Karpas-422 (cell line): ENCODE results near the gene KCNC1. TPM values are rescaled to one million over a fixed set of nuclear protein-coding genes. Genes with fewer than 3 reads are reported as not detected.

ENCODE experiments used
- DNase-seq: peaks from one replicate; pipeline ENCODE4 v3.0.0-alpha.2; 2015
- H2AFZ ChIP-seq: fragments of 200-600 bp; sonication (generic); 2 replicates; pipeline ENCODE4 v1.6.1; 2014; ENCODE audit warnings: antibody characterized with exemption, low read length, mixed read lengths
- H3K27ac ChIP-seq: fragments of 200-600 bp; sonication (generic); 2 replicates; pipeline ENCODE4 v1.5.1; 2014; ENCODE audit warnings: mild to moderate bottlenecking, low read length, moderate library complexity
- H3K27me3 ChIP-seq: fragments of 200-600 bp; sonication (generic); 2 replicates; pipeline ENCODE4 v1.6.1; 2014; ENCODE audit warnings: low read length, mixed read lengths
- H3K36me3 ChIP-seq: fragments of 200-600 bp; sonication (generic); 2 replicates; pipeline ENCODE4 v1.6.1; 2014; ENCODE audit warnings: low read length, mixed read lengths; ENCODE audit not compliant: insufficient read depth
- H3K4me1 ChIP-seq: fragments of 200-600 bp; sonication (generic); 2 replicates; pipeline ENCODE4 v1.6.1; 2014; ENCODE audit warnings: mild to moderate bottlenecking, low read length, mixed read lengths
- H3K4me2 ChIP-seq: fragments of 200-600 bp; sonication (generic); 2 replicates; pipeline ENCODE4 v1.6.1; 2014; ENCODE audit warnings: low read length, low read depth, mild to moderate bottlenecking; ENCODE audit not compliant: poor library complexity, severe bottlenecking
- H3K4me3 ChIP-seq: fragments of 200-600 bp; sonication (generic); 2 replicates; pipeline ENCODE4 v1.5.1; 2014; ENCODE audit warnings: mild to moderate bottlenecking, antibody characterized with exemption, low read length, mixed read lengths
- H3K79me2 ChIP-seq: fragments of 200-600 bp; sonication (generic); 2 replicates; pipeline ENCODE4 v1.6.1; 2014; ENCODE audit warnings: mild to moderate bottlenecking, low read length, mixed read lengths
- H3K9ac ChIP-seq: fragments of 200-600 bp; sonication (generic); 2 replicates; pipeline ENCODE4 v1.6.0; 2014; ENCODE audit warnings: low read length
- H3K9me2 ChIP-seq: fragments of 200-600 bp; sonication (generic), shearing (Covaris generic); replicated peaks from 2 replicates; pipeline ENCODE4 v1.6.0; 2014; ENCODE audit warnings: mild to moderate bottlenecking, low read length, moderate library complexity; ENCODE audit not compliant: insufficient read depth
- H3K9me3 ChIP-seq: fragments of 300-700, 200-600 bp; sonication (generic); 2 replicates; pipeline ENCODE4 v1.6.1; 2014; ENCODE audit warnings: low read length, mixed read lengths
- H4K20me1 ChIP-seq: fragments of 200-600 bp; sonication (generic); 2 replicates; pipeline ENCODE4 v1.6.1; 2014; ENCODE audit warnings: mild to moderate bottlenecking, antibody characterized with exemption, low read length, low read depth; ENCODE audit not compliant: insufficient read depth
- total RNA-seq: library from RNA; depleted of rRNA; stranded (reverse); fragments of >200 nt; shearing (Covaris generic); gene quantifications from 2 replicates; pipeline ENCODE4 v1.2.3, GENCODE V29; 2014; ENCODE audit warnings: low replicate concordance

KCNC1 gene
- total RNA-seq, 1 experiment from 2014 or later = not detected

DNA sequence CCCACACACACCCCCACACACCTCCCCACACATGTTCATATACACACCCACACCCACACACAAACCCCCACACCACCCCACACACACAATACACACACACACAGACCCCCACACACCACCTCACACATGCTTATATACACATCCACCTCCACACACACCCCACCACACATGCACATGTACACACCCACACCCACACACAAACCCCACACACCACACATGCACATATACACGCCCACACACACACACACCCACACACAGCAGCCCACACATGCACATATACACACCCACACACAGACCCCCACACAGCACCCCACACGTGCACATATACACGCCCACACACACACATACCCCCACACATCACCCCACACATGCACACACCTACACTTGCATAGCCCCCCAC lies 29.1 kb downstream of the KCNC1 start:
- Histone ChIP-seq H3K9me3 (no peaks in the 10 kb centered on the region), H3K9me2 (no peaks in the 10 kb centered on the region), H3K4me3 (no peak overlapping the region), H3K4me2 (no peak overlapping the region), H2AFZ (no peak overlapping the region), H3K27ac (no peak overlapping the region), H4K20me1 (no peaks in the 10 kb centered on the region), H3K9ac (no peak overlapping the region), H3K79me2 (no peaks in the 10 kb centered on the region), H3K4me1 (peaks cover 12% of the 10 kb centered on the region), H3K27me3 (no peaks in the 10 kb centered on the region), H3K36me3 (no peaks in the 10 kb centered on the region)
- no peak for DNase-seq

GRCh38 chr11:17764446-17765218 lies 30.1 kb downstream of the KCNC1 start:
- Histone ChIP-seq H3K9ac (no peak overlapping the region), H3K27ac (no peak overlapping the region), H3K9me3 (no peaks in the 10 kb centered on the region), H2AFZ (no peak overlapping the region), H3K27me3 (no peaks in the 10 kb centered on the region), H4K20me1 (no peaks in the 10 kb centered on the region), H3K79me2 (no peaks in the 10 kb centered on the region), H3K4me1 (peaks cover 12% of the 10 kb centered on the region), H3K4me2 (no peak overlapping the region), H3K9me2 (no peaks in the 10 kb centered on the region), H3K4me3 (no peak overlapping the region), H3K36me3 (no peaks in the 10 kb centered on the region)
- DNase-seq = no peak

GRCh38 chr11:17765356-17766072 lies 30.9 kb downstream of the KCNC1 start:
- Histone ChIP-seq H3K36me3 (no peaks in the 10 kb centered on the region), H3K27ac (no peak overlapping the region), H2AFZ (no peak overlapping the region), H3K79me2 (no peaks in the 10 kb centered on the region), H3K27me3 (no peaks in the 10 kb centered on the region), H3K4me2 (no peak overlapping the region), H3K4me3 (no peak overlapping the region), H4K20me1 (no peaks in the 10 kb centered on the region), H3K9me3 (no peaks in the 10 kb centered on the region), H3K4me1 (peaks cover 12% of the 10 kb centered on the region), H3K9ac (no peak overlapping the region), H3K9me2 (no peaks in the 10 kb centered on the region)
- DNase-seq = peak; percentile 53

DNA sequence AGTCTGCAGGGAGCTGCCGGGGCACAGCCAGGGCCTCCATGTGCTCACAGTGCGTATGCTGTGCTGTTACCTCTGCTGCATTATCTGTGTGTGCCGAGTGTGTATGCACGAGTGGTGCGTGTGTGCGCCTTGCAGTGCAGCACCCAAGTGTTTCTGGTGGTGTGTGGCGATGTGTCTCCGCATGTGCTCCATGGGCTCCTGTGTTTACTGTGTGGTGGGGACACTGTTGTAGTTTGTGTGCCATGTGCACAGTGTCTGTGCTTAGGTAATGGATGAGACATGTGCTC lies 31.4 kb downstream of the KCNC1 start:
- no peak overlapping the region for H3K27ac ChIP-seq
- H2AFZ ChIP-seq = no peak overlapping the region

GRCh38 chr11:17766590-17766989 lies 32.0 kb downstream of the KCNC1 start:
- no peaks in the 10 kb centered on the region for H4K20me1 ChIP-seq
- no peaks in the 10 kb centered on the region for H3K9me3 ChIP-seq
- H3K36me3 ChIP-seq = no peaks in the 10 kb centered on the region
- no peak overlapping the region for H3K4me2 ChIP-seq
- H3K27me3 ChIP-seq = no peaks in the 10 kb centered on the region
- no peaks in the 10 kb centered on the region for H3K79me2 ChIP-seq
- H3K4me3 ChIP-seq = no peak overlapping the region
- peak; percentile 67 for DNase-seq
- no peak overlapping the region for H2AFZ ChIP-seq
- H3K4me1 ChIP-seq = peaks cover 12% of the 10 kb centered on the region
- H3K27ac ChIP-seq = no peak overlapping the region
- H3K9me2 ChIP-seq = no peaks in the 10 kb centered on the region
- no peak overlapping the region for H3K9ac ChIP-seq

More for the DNA sequence above, 31.4 kb downstream of the KCNC1 start:
- Histone ChIP-seq H4K20me1 (no peaks in the 10 kb centered on the region), H3K27me3 (no peaks in the 10 kb centered on the region), H3K36me3 (no peaks in the 10 kb centered on the region), H3K9me2 (no peaks in the 10 kb centered on the region), H3K4me1 (peaks cover 12% of the 10 kb centered on the region), H3K9ac (no peak overlapping the region), H3K4me2 (no peak overlapping the region), H3K79me2 (no peaks in the 10 kb centered on the region), H3K9me3 (no peaks in the 10 kb centered on the region), H3K4me3 (no peak overlapping the region)
- DNase-seq = no peak

GRCh38 chr11:17767301-17767885 lies 32.8 kb downstream of the KCNC1 start:
- no peaks in the 10 kb centered on the region for H3K79me2 ChIP-seq
- H3K36me3 ChIP-seq = no peaks in the 10 kb centered on the region
- H3K27ac ChIP-seq = no peak overlapping the region
- no peaks in the 10 kb centered on the region for H3K9me2 ChIP-seq
- no peaks in the 10 kb centered on the region for H3K27me3 ChIP-seq
- peak overlapping the region; percentile 18 for H3K4me2 ChIP-seq
- peak; percentile 85 for DNase-seq
- H3K9me3 ChIP-seq = no peaks in the 10 kb centered on the region
- H3K9ac ChIP-seq = 0 out of 2 replicates have a peak overlapping the region, but pooled peaks have one; percentile 12
- no peak overlapping the region for H2AFZ ChIP-seq
- H3K4me1 ChIP-seq = peaks cover 12% of the 10 kb centered on the region
- H4K20me1 ChIP-seq = no peaks in the 10 kb centered on the region
- no peak overlapping the region for H3K4me3 ChIP-seq

- H2AFZ ChIP-seq = no peak overlapping the region
- no peaks in the 10 kb centered on the region for H3K9me2 ChIP-seq
- 0 out of 2 replicates have a peak overlapping the region, but pooled peaks have one; percentile 12 for H3K9ac ChIP-seq
- DNase-seq = no peak
- H3K9me3 ChIP-seq = no peaks in the 10 kb centered on the region
- H3K4me3 ChIP-seq = no peak overlapping the region
- H3K79me2 ChIP-seq = no peaks in the 10 kb centered on the region
- peak overlapping the region; percentile 18 for H3K4me2 ChIP-seq
- H3K27ac ChIP-seq = no peak overlapping the region
- H3K36me3 ChIP-seq = no peaks in the 10 kb centered on the region
- no peaks in the 10 kb centered on the region for H4K20me1 ChIP-seq
- H3K27me3 ChIP-seq = no peaks in the 10 kb centered on the region
- H3K4me1 ChIP-seq = peaks cover 12% of the 10 kb centered on the region
These were observed 33.3 kb downstream of the KCNC1 start for GRCh38 chr11:17767914-17768313.

GRCh38 chr11:17768547-17768946 lies 34.0 kb downstream of the KCNC1 start:
- H3K4me2 ChIP-seq = no peak overlapping the region
- no peaks in the 10 kb centered on the region for H4K20me1 ChIP-seq
- no peaks in the 10 kb centered on the region for H3K79me2 ChIP-seq
- no peaks in the 10 kb centered on the region for H3K27me3 ChIP-seq
- H3K4me3 ChIP-seq = no peak overlapping the region
- H3K9me3 ChIP-seq = no peaks in the 10 kb centered on the region
- H3K27ac ChIP-seq = no peak overlapping the region
- no peak for DNase-seq
- peaks cover 12% of the 10 kb centered on the region for H3K4me1 ChIP-seq
- H3K36me3 ChIP-seq = no peaks in the 10 kb centered on the region
- H3K9ac ChIP-seq = no peak overlapping the region
- no peaks in the 10 kb centered on the region for H3K9me2 ChIP-seq
- no peak overlapping the region for H2AFZ ChIP-seq
